LNCAP (cell line): ENCODE results near the gene GAB1.

Experiments
- CTCF ChIP-seq: fragments of 450-650 bp; IDR thresholded peaks from 2 replicates; pipeline ENCODE4 v1.5.1; 2017; ENCODE audit warnings: mild to moderate bottlenecking

Gene GAB1

GRCh38 chr4:143486314-143486713 lies 149.6 kb downstream of the GAB1 start:
- TF ChIP-seq CTCF, result no peak

GRCh38 chr4:143488687-143489086 lies 152.0 kb downstream of the GAB1 start:
- no peak for TF ChIP-seq CTCF

- TF ChIP-seq CTCF, result no peak
These were observed 152.4 kb downstream of the GAB1 start for GRCh38 chr4:143489106-143489505.

- TF ChIP-seq CTCF, result no peak
These were observed 161.3 kb downstream of the GAB1 start for GRCh38 chr4:143498021-143498420.

GRCh38 chr4:143502231-143502630 lies 165.6 kb downstream of the GAB1 start:
- no peak for TF ChIP-seq CTCF

GRCh38 chr4:143506031-143506430 lies 169.4 kb downstream of the GAB1 start:
- TF ChIP-seq CTCF, result no peak

- TF ChIP-seq CTCF, result no peak
These were observed 175.2 kb downstream of the GAB1 start for GRCh38 chr4:143511906-143512305.

- TF ChIP-seq CTCF, result no peak
These were observed 176.3 kb downstream of the GAB1 start for GRCh38 chr4:143512978-143513313.
